ENCODE measurements around the gene GALNTL6.

Gene GALNTL6

GRCh38 chr4:172653676-172654075 lies 840.5 kb downstream of the GALNTL6 start:
- no peak for DNase-seq (ENCODE audit: low read depth in 1 of 2, low spot score in 1 of 2)

GRCh38 chr4:172654457-172654856 lies 841.3 kb downstream of the GALNTL6 start:
- no peak for DNase-seq (ENCODE audit: low read depth in 1 of 2, low spot score in 1 of 2)

GRCh38 chr4:172656055-172656454 lies 842.9 kb downstream of the GALNTL6 start:
- no peak for DNase-seq (ENCODE audit: low read depth in 1 of 2, low spot score in 1 of 2)

GRCh38 chr4:172657081-172657480 lies 843.9 kb downstream of the GALNTL6 start:
- DNase-seq (ENCODE audit: low read depth in 1 of 2, low spot score in 1 of 2) = no peak

- no peak for DNase-seq (ENCODE audit: low read depth in 1 of 2, low spot score in 1 of 2)
Observed at GRCh38 chr4:172660251-172660650, 847.0 kb downstream of the GALNTL6 start.

- DNase-seq (ENCODE audit: low read depth in 1 of 2, low spot score in 1 of 2) = no peak
Observed at GRCh38 chr4:172662113-172662512, 848.9 kb downstream of the GALNTL6 start.

- no peak for DNase-seq (ENCODE audit: low read depth in 1 of 2, low spot score in 1 of 2)
Observed at GRCh38 chr4:172666711-172667368, 853.6 kb downstream of the GALNTL6 start.

GRCh38 chr4:172674811-172675210 lies 861.6 kb downstream of the GALNTL6 start:
- no peak for DNase-seq (ENCODE audit: low read depth in 1 of 2, low spot score in 1 of 2)

- no peak for DNase-seq (ENCODE audit: low read depth in 1 of 2, low spot score in 1 of 2)
Observed at GRCh38 chr4:172675232-172675631, 862.0 kb downstream of the GALNTL6 start.

- DNase-seq (ENCODE audit: low read depth in 1 of 2, low spot score in 1 of 2) = no peak
Observed at GRCh38 chr4:172680691-172681090, 867.5 kb downstream of the GALNTL6 start.

- no peak for DNase-seq (ENCODE audit: low read depth in 1 of 2, low spot score in 1 of 2)
Observed at GRCh38 chr4:172683021-172683420, 869.8 kb downstream of the GALNTL6 start.

- no peak for DNase-seq (ENCODE audit: low read depth in 1 of 2, low spot score in 1 of 2)
Observed at GRCh38 chr4:172686021-172686420, 872.8 kb downstream of the GALNTL6 start.

GRCh38 chr4:172688534-172688933 lies 875.3 kb downstream of the GALNTL6 start:
- DNase-seq (ENCODE audit: low read depth in 1 of 2, low spot score in 1 of 2) = no peak

GRCh38 chr4:172691552-172691951 lies 878.3 kb downstream of the GALNTL6 start:
- no peak for DNase-seq (ENCODE audit: low read depth in 1 of 2, low spot score in 1 of 2)

- no peak for DNase-seq (ENCODE audit: low read depth in 1 of 2, low spot score in 1 of 2)
Observed at GRCh38 chr4:172692701-172693100, 879.5 kb downstream of the GALNTL6 start.

- DNase-seq (ENCODE audit: low read depth in 1 of 2, low spot score in 1 of 2) = no peak
Observed at GRCh38 chr4:172698256-172698655, 885.1 kb downstream of the GALNTL6 start.

GRCh38 chr4:172705565-172705964 lies 892.4 kb downstream of the GALNTL6 start:
- DNase-seq (ENCODE audit: low read depth in 1 of 2, low spot score in 1 of 2) = no peak

- DNase-seq (ENCODE audit: low read depth in 1 of 2, low spot score in 1 of 2) = no peak
Observed at GRCh38 chr4:172706000-172706399, 892.8 kb downstream of the GALNTL6 start.

GRCh38 chr4:172707622-172708021 lies 894.4 kb downstream of the GALNTL6 start:
- no peak for DNase-seq (ENCODE audit: low read depth in 1 of 2, low spot score in 1 of 2)

GRCh38 chr4:172708184-172708583 lies 895.0 kb downstream of the GALNTL6 start:
- DNase-seq (ENCODE audit: low read depth in 1 of 2, low spot score in 1 of 2) = no peak

GRCh38 chr4:172709376-172709775 lies 896.2 kb downstream of the GALNTL6 start:
- no peak for DNase-seq (ENCODE audit: low read depth in 1 of 2, low spot score in 1 of 2)

GRCh38 chr4:172716291-172716690 lies 903.1 kb downstream of the GALNTL6 start:
- no peak for DNase-seq (ENCODE audit: low read depth in 1 of 2, low spot score in 1 of 2)

GRCh38 chr4:172721659-172722058 lies 908.5 kb downstream of the GALNTL6 start:
- no peak for DNase-seq (ENCODE audit: low read depth in 1 of 2, low spot score in 1 of 2)
